GM12892 (cell line): Measurements from ENCODE around the gene POLR2H.

ENCODE experiments used
- DNase-seq: peaks from one replicate; pipeline ENCODE4 v3.0.0; 2011; ENCODE audit not compliant: insufficient read length
- FAIRE-seq: peaks from 2 replicates; lab custom pipeline; 2011; peaks lifted over from hg19 to GRCh38; lab: Jason Lieb, UNC
- POLR2A ChIP-seq: IDR thresholded peaks from 2 replicates; pipeline ENCODE4 v1.6.1; 2011; ENCODE audit warnings: low read depth, low read length, control low read depth
- POLR2AphosphoS5 ChIP-seq: IDR thresholded peaks from 2 replicates; pipeline ENCODE4 v1.6.1; 2011; ENCODE audit warnings: low read depth, low read length, control low read depth
- TAF1 ChIP-seq: IDR thresholded peaks from 2 replicates; pipeline ENCODE4 v1.6.1; 2011; ENCODE audit warnings: low read depth, mild to moderate bottlenecking, control low read depth, low read length, borderline replicate concordance

The POLR2H gene

DNA sequence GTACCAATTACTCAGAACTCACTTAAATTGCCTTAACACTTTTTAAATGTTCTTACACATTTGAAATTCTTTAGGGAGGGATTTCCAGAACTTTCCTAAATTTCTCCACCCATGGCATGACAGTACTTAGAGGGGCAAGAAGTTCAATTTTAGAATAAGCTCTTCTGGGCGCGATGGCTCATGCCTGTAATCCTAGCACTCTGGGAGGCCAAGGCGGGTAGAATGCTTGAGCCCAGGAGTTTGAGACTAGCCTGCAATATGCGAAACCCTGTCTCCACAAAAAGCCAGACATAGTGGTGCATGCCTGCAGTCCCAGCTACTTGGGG lies 13.5 kb upstream of the POLR2H start:
- DNase-seq, result no peak
- no peak for TF ChIP-seq TAF1
- no peak for TF ChIP-seq POLR2AphosphoS5
- no peak for TF ChIP-seq POLR2A
- FAIRE-seq, result no peak

DNA sequence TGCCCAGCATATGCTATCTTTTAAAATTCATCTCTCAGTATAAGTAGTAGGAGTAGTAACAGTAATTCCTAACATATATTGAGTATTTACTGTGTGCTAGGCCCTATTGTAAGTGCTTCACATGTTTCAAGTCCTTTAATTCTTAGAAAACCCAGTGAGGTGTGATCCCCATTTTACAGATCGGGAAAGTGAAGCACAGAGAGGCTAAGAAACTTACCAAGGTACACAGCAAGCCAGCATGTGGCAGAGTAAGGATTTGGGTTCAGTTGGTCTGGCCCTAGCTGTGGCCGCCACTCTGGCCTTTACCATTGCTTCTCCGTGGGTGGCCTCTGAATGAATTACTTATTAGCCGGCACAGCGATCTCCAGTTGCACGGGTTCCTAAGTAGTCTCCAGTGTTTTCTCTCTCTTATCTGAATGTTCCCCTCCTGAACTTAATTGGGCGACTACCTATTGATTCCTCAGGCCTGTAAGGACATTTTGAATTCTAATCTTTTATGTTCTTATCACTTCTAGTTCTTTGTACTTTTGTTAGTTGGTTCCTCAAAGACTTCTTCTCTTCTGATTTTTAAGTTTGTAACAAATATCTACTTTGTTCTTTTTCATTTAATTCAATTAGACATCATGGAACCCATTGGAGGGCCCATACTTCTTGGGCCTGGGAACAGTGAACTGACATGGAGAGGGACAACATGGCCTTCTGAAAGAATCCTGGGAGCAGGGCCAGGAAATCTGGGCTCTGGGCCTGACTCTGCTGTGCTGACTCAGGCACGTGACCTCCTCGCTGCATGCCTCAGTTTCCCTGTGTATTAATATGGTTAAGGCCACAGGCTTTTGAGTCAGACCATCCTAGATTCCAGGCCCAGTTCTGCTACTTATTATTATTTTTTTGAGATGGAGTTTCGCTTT lies 11.7 kb upstream of the POLR2H start:
- no peak for TF ChIP-seq POLR2AphosphoS5
- no peak for TF ChIP-seq TAF1
- no peak for TF ChIP-seq POLR2A
- FAIRE-seq, result no peak
- DNase-seq, result no peak

DNA sequence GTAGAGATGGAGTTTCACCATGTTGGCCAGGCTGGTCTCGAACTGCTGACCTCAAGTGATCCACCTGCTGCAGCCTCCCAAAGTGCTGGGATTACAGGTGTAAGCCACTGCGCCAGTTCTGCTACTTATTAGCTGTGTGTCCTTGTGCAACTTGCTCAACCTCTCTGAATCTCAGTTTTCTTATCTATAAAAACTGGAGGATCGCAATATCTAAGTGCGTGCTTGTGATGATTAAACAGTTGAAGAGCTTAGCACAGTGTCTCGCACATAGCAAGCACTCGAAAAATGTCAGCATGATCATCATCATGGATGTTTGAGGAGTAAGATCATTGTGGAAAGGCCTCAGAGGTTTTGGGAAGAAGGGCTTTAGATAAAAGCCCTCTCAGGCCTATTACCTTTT lies 10.9 kb upstream of the POLR2H start:
- no peak for TF ChIP-seq POLR2A
- no peak for TF ChIP-seq POLR2AphosphoS5
- DNase-seq (no peak), FAIRE-seq (no peak)

DNA sequence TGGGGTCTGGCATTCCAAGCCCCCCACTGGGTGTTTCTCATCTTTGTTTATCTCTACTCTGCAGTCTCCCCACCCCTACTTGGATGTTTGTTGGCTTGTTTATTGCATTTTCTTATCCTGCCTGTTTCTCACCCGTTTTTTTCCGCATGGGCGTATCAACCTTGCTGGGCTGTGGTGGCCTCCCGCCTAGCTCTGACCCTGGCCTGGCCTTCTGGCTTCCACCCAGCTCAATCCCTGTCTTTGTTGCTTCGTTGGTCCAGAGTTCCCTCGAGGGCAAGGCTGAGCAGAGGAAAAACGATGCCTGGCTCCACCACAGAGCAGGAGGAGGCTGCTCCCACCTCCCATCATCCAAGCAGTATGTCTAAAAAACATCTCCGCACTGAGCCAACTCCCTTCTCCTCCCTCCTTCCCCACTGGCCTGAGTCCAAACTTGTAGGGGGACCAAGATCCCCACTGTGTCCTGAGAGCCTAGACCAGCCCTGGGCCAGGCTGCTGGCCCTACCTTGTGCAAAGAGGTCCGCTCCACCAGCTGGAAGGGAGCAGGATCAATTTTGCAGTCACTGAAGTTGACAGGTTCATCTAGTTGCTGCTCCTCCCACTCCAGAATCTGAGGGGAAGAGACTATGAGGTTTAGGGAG lies 9.9 kb upstream of the POLR2H start:
- DNase-seq (no peak), FAIRE-seq (no peak)
- no peak for TF ChIP-seq POLR2AphosphoS5
- TF ChIP-seq POLR2A, result no peak
- TF ChIP-seq TAF1, result no peak

DNA sequence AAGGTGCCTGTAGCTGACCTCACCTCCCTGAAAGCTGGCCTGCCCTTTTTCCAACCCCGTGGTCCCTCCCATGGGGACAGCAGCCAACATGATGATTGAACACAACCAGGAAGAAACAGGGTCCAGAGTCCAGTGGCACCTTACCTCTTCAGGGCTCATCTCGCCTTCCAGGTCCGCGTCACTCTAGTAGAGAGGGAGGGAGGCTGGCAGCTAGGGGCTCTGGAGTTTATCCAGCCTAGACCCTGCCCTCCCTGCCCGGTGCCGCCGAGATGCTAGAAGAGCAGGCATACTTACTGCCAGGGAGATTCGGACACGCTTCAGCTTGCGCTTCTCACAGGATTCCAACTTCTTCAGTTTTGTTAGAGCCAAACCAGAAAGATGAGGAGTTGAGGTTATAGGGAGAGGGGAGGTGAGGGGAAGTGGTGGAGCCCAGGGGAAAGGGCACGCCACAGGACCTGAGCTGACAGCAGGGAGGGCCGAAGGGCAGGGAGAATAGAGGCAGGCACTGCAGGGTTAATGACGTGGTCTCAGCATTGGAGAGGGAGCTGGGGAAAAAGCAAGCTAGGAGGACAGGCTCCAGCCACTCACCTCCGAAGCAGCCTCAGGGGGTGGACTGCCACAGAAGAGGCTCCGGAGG lies 9.2 kb upstream of the POLR2H start:
- no peak for DNase-seq
- no peak for FAIRE-seq
- TF ChIP-seq POLR2AphosphoS5, result no peak
- no peak for TF ChIP-seq POLR2A
- TF ChIP-seq TAF1, result no peak

DNA sequence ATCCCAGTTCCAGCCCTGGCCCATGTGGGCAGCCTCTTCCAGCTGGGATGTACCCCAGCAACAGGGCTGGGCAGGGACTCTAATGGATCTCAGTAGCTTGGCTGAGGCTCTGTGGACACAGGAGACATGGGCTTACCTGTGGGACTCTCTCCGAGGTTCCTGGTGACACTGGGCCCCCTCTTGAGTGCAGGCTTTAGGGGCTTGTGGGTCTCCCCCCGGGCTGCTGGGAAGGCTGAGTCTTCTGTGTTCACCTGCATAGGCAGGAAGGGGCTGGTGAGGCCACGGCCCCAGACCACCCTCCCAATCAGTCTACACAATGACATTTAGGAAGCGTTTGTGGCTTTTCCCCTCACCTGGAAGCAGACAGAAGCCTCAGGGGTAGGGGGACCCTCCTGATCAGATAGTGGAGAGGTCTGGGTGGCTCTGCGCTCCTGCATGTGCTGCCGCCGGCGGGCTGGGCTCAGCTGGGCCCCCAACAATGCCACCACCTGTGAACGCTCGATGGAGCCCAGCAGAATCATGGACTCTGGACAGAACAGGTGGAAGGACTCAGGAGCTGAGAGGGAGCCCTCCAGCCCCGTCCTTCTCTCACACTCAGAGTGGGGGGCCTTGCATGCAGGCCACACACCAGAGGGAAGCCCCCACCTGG lies 8.5 kb upstream of the POLR2H start:
- FAIRE-seq (no peak), DNase-seq (no peak)
- TF ChIP-seq POLR2AphosphoS5 (no peak), TAF1 (no peak), POLR2A (no peak)

DNA sequence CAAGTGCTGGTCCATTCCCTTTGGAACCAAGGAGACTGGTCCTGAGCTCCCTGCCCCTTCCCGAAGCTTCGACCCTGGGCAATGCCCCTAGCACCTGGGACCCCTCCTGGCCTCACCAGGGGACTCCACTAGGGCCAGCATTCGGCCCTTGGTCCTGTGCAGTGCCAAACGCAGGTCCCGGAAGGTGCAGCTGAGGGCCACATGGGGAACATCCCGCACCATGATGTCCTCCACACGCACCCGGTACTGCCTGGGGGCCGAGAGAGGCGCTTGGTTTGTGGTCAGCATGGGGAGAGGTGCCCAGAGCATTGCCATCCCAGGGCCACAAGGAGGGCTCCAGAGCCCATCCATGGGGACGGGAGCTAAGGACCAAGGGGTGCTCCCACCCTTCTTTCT lies 8.0 kb upstream of the POLR2H start:
- no peak for FAIRE-seq
- TF ChIP-seq POLR2AphosphoS5 (no peak), POLR2A (no peak), TAF1 (no peak)
- no peak for DNase-seq

DNA sequence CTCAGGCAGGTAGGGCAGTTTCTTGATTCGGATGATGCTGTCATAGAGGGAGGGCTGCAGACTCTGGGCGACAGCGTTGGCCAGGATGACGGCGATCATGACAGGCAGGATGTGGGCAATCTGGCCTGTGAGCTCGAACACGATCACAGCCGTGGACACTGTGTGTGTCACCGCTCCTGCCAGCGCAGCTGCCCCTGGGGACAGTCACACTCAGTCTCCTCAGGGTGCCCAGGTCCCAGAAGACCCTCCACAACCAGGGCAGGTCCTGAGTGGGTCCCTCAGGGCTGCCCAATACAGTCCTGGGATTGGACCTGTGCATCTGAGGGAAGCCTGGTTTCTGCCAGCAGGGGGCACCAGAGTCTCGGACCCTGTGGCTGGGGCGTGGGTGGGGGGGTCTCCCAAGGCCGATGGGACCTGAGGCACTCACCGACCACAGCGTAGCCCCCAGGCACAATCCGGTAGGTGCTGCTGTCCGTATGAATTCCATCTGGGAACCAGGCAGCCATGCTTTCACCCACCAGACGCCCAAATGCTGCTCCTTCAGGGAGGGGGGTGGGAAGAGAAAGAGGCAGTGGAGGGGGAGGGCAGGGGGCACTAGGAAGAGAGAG lies 7.3 kb upstream of the POLR2H start:
- peak; percentile 69 for DNase-seq
- no peak for TF ChIP-seq POLR2AphosphoS5
- TF ChIP-seq TAF1, result no peak
- TF ChIP-seq POLR2A, result no peak
- peak; percentile 65 for FAIRE-seq

DNA sequence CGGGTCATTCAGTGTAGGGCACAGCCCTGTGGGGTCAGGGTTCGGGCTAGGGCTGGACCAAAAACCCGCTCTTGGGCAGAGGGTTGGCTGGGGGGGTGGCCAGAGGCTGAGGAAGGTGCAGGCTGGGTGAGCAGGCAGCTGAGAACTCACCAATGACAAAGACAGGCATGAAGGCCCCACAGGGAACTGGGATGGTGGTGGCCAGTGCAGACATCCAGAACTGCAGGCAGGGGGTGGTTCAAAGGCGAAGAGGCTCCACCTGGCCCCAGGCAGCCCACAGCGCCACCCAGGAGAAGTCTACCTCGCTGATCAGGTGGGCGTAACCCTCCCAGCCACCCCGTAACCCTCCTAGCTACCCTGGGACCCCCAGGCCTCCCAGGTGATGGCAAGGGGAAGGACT lies 6.8 kb upstream of the POLR2H start:
- TF ChIP-seq POLR2A (no peak), POLR2AphosphoS5 (no peak), TAF1 (no peak)
- FAIRE-seq, result no peak
- DNase-seq, result no peak

DNA sequence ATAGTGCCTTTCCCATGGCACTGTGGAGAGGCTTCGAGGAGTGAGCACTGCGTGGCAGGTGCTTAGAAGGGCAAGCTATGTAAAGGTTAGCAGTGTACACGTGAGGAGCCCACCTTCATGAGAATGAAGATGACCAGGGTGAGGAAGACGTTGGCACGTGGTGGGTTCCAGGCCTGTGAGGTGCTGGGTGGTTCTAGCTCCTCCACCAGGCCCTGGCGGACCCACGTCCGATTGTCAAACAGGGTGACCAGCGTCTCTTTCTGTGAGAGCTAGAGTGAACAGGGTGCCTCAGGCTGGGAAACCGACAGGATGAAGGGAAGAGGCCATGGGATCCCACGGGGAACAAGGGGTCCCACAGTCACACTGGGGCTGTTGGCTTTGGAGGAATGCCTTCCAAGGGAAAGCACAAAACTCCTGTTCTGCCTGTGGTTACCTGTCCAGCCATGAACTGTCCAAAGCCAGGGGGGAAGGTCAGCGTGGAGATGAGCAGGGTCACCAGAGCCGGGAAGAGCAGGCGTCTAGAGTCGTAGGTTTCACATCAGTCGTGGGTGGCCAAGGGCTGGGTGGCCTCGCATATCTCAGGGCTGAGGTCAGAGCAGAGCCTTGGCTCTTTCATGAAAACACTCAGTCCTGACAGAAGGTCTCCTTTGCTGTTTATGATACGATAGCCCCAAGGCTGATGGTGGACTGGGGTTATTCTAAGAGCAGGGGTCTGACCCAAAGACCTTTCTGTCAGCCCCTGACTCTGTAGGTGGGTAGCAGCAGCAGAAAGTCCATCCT lies 6.1 kb upstream of the POLR2H start:
- DNase-seq (no peak), FAIRE-seq (no peak)
- TF ChIP-seq TAF1, result no peak
- no peak for TF ChIP-seq POLR2AphosphoS5
- TF ChIP-seq POLR2A, result no peak

DNA sequence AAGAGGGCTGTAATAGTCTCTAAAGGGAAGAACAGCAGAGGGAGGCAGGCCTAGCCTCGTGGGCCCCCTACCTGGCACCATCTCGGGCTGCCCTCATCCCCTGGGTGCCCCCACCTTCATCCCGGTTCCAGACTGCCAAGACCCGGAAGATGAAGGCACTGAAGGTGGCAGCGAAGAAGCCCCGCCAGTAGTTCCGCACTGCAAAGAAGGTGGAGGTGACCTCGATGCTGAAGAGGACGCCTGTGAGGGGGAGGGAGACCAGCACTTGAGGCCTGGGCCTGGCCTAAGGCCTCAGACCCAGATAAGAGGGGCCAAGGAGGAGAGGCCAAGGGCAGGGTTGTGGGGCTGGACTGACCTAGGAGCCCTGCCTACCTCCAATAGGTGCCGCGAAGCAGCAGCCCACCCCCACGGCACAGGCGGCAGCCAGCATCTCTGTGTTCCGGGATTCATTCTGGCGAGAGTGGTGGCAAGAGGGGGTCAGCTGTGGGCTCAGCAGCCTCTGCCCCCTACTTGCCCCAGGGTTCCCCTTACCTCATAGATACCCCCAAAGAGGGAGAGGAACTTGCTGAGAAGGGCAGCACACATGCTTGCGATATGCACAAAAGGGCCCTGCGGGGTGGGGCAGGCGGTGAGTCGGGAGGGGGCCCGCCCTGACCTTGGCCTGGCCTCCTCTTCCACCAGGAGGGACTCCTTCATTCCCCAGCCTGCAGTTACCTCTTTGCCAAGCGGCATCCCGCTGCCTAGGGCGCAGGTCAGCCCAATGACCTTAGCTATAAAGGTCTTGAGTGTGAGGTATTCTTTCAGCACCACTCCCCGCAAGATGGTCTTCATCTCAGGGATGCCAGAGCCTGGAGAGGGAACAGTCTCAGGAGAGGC lies 4.0 kb upstream of the POLR2H start:
- FAIRE-seq (no peak), DNase-seq (no peak)
- no peak for TF ChIP-seq TAF1
- no peak for TF ChIP-seq POLR2A
- no peak for TF ChIP-seq POLR2AphosphoS5
